COLO668 (cell line): ENCODE results near the gene TBC1D26.
"Not testable (repeated sequence)": the region's sequence is repeated elsewhere in the genome, so short reads cannot be mapped to it uniquely, and the experiment has no call there.

Source experiments
- DNase-seq: peaks from one replicate; lab custom pipeline; 2025; ENCODE audit not compliant: unreplicated experiment; lab: John Stamatoyannopoulos, UW

Gene TBC1D26

GRCh38 chr17:15742921-15743320 lies 10.8 kb downstream of the TBC1D26 start:
- DNase-seq: no peak

DNA sequence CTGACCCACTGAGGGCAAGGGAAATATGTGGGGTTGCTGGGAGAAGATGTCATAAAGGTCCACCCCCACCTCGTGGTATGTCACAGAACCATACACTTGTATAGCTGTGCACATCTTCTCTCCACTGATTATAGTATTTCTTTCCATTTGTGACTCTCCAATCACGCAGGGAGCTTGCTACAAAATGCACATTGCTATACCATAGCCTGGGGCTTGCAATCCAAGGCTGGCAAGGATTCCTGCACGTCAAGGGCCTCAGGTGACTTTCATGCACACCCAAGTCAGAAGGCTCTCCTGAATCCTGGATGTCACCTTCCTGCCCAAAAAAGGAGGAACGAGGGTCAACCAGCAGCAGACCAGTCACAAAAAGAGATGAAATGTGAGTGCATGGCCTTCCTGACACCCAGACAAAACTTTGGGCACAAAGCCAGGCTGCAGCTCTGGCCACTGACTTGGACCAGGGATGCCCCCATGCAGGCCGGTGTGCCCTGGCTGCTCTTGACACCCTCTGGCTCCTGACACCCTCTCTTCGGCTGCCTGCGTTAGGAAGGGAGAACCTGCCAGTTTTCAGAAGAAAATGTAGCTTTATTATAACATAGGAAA lies 12.1 kb downstream of the TBC1D26 start:
- no peak for DNase-seq

GRCh38 chr17:15744885-15745284 lies 12.8 kb downstream of the TBC1D26 start:
- DNase-seq: no peak

DNA sequence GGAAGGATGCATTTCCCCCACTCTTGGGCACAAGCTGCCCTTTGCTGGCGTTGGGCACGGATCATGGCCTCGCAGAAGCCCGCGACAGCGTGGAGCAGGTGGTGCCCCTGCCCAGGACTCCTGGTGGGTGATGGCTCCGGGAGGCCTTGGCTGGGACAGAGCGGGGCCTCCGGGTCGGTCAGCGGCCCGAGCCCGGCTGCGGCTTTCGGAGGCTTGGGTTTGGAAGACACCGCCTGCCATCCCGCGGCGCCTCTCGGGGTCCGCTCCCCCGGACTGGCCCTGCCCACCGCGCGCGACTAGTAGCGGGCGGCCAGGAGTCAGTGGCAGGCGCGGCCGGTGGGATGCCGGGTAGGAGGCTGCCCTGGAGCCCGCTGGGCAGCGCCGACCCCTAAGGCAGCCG lies 17.3 kb downstream of the TBC1D26 start:
- DNase-seq: not testable (repeated sequence)

GRCh38 chr17:15768865-15769533 lies 36.9 kb downstream of the TBC1D26 start:
- not testable (repeated sequence) for DNase-seq

DNA sequence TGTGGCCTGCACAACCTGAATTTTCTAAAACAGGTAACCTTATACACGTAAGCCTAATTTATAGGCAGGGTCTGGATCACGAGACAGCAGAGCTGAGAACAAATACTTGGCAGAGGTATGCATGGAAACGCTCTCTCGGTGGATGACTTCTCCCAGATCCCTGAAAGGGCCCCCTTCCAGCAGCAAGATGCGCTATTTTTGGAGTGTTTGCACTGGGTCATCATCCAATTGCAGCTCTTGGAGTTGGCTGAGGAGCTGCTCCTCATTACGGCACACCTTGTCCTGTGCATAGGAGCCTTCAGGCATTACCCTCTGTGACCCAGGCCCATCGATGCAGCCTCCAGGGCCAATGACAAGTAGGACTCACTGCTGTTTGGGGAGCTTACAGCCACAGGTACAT lies 38.6 kb downstream of the TBC1D26 start:
- DNase-seq: not testable (repeated sequence)

GRCh38 chr17:15776871-15777270 lies 44.8 kb downstream of the TBC1D26 start:
- DNase-seq: no peak

DNA sequence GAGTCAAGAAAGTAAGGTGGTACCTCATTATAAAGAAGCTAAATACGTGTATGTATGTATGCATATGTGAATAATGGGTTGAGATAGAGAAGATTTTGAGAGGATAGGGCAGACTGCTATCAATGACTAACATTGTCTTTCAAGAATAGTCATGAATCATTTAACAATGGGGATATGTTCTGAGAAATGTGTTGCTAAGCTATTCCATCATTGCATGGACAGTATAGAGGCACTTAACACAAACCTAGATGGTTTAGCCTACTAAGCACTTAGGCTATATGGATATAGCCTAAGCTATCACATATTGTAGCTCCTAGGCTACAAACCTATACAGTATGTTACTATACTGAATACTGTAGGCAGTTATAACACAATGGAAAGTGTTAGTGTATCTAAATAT lies 45.2 kb downstream of the TBC1D26 start:
- no peak for DNase-seq

DNA sequence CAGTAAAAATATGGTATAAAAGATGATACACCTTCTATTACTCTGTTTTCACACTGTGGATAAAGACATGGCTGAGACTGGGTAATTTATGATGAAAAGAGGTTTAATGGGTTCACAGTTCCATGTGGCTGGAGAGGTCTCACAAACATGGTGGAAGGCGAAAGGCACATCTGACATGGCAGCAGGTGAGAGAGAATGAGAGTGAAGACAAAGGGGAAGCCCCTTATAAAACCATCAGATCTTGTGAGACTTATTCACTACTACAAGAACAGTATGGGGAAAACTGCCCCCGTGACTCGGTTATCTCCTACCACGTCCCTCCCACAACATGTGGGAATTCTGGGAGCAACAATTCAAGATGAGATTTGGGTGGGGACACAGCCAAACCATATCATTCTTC lies 45.6 kb downstream of the TBC1D26 start:
- no peak for DNase-seq

DNA sequence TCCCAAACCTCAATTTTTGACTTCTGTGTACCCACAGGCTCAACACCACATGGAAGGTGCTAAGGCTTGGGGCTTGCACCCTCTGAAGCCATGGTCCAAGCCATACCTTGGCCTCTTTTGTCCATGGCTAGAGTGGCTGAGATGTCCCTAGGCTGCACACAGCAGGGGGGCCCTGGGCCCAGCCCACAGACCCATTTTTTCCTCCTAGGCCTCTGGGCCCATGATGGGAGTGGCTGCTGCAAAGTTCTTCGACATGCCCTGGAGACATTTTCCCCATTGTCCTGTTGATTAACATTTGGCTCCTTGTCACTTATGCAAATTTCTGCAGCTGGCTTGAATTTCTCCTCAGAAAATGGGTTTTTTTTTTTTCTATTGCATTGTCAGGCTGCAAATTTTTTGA lies 47.0 kb downstream of the TBC1D26 start:
- no peak for DNase-seq

DNA sequence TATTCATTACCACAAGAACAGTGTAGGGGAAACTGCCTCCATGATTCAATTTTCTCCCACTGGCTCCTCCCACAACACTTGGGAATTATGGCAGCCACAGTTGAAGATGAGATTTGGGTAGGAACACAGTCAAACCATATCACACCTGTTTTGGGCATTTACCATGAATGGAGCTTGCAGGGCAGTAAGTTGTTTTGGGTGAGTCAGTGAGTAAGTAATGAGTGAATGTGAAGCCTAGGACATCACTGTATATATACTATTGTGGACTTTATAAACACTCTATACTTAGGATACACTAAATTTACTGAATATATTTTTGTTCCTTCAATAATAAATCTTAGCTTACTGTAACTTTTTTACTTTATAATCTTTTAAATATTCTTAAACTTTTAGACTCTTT lies 48.1 kb downstream of the TBC1D26 start:
- no peak for DNase-seq

- DNase-seq: no peak
Measured at GRCh38 chr17:15782866-15783265, 50.8 kb downstream of the TBC1D26 start.

DNA sequence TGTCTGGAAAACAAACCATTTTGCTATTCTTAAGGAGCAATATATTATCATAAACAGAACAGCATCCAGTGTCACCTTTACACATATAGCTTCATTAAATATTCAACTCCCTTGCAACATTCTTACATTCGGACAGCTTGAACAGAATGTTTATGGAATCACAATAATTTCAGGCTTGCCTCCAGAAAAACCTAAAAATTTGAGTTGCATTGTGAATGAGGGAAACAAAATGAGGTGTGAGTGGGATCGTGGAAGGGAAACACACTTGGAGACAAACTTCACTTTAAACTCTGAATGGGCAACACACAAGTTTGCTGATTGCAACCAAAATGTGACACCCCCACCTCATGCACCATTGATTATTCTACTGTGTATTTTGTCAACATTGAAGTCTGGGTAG lies 51.4 kb downstream of the TBC1D26 start:
- DNase-seq: no peak

- not testable (repeated sequence) for DNase-seq
Measured at GRCh38 chr17:15784351-15784750, 52.3 kb downstream of the TBC1D26 start.

DNA sequence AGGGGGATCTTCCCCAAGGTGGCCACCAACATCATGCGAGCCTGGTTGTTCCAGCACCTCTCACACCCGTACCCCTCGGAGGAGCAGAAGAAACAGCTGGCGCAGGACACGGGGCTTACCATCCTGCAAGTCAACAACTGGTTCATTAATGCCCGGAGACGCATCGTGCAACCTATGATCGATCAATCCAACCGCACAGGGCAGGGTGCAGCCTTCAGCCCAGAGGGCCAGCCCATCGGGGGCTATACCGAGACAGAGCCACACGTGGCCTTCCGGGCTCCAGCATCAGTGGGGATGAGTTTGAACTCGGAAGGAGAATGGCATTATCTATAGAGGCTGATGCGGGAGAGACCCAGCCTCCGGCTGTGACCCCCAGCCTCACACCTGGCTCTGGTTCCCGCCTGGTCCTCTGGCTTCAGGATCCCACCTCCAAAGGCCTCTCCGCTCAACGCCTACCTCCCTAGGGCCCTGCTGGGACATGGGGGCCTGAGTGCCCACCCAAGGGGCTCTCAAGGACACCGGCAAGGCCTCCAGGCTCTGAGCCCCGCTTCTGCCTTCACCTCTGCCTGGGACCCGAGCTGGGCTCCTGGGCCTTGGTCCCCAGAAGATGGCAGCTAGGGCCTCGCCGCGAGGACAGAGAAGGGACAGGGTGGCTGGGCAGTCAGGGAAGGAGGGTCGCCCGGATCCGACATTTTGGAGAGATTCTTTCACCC lies 55.4 kb downstream of the TBC1D26 start:
- DNase-seq: not testable (repeated sequence)

DNA sequence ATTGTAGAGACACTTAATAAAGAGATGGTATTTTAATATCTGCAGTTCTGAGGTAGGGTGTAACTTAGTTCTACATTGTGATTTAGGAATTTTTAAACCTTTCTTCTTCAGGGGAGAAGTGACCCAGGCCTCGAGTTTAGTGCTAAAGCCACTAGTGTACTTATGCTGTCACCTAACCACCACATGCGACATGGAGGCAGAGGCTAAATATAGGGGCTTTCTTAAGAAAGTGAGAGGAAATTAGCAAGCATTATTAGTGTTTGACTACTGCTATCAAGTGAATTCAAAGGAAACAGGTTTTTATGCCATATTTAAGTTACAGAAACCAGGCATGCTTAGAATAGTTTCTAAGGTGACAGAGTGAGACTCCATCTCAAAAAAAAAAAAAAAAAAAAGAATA lies 56.3 kb downstream of the TBC1D26 start:
- DNase-seq: not testable (repeated sequence)
